Measurements from ENCODE around the gene AK8. TPM values are rescaled to one million over a fixed set of nuclear protein-coding genes. Genes with fewer than 3 reads are reported as not detected.

The AK8 gene
- total RNA-seq, 2 experiments from 2014 or later = 0.27 TPM; not detected in 1

- no peaks in the 10 kb centered on the region for H3K79me2 ChIP-seq (ENCODE audit: insufficient read depth, low read depth, low read length)
- intact Hi-C loops (cut with micrococcal nuclease; ENCODE audit: unreplicated experiment) = no loop called here
- no peaks in the 10 kb centered on the region for H3K9me3 ChIP-seq (ENCODE audit: low read length)
- H4K20me1 ChIP-seq (ENCODE audit: insufficient read depth, low read length) = no peaks in the 10 kb centered on the region
- no peak overlapping the region for H2AFZ ChIP-seq (ENCODE audit: low read length)
- BruUV-seq (replicated peaks) = no TSS peak
- H3K4me2 ChIP-seq (ENCODE audit: low read length) = no peak overlapping the region
- H3K27ac ChIP-seq (ENCODE audit: low read depth, low read length, poor library complexity, severe bottlenecking) = no peak overlapping the region
- TF ChIP-seq CTCF (conservative IDR thresholded peaks at IDR 0.05; ENCODE audit: low read length) = no peak
- no peak for TF ChIP-seq EZH2phosphoT487 (IDR thresholded peaks at IDR 0.05; ENCODE audit: borderline replicate concordance, low read depth, low read length)
- no peaks in the 10 kb centered on the region for H3K4me1 ChIP-seq (ENCODE audit: insufficient read depth, low read length, poor library complexity, severe bottlenecking)
- peaks cover 47% of the 10 kb centered on the region for H3K36me3 ChIP-seq (ENCODE audit: insufficient read depth, low read length)
- ChIA-PET CTCF (ENCODE audit: unreplicated experiment) (no interaction called here), POLR2A (no interaction called here)
- DNase-seq (ENCODE audit: low spot score) = no peak
- no peaks in the 10 kb centered on the region for H3K9me2 ChIP-seq (ENCODE audit: insufficient read depth, low read length)
- no peak overlapping the region for H3K4me3 ChIP-seq (ENCODE audit: low read depth, low read length, poor library complexity, severe bottlenecking)
These were observed 25.7 kb upstream of the AK8 start for GRCh38 chr9:132903574-132904492.

GRCh38 chr9:132901858-132902831 is 24.1 kb upstream of the AK8 start:
- CTCF ChIA-PET (ENCODE audit: unreplicated experiment) = interaction anchor here (1.0 kb wide), 1 partner anchor 22 kb away, joined by 3 read pairs; no protein-coding TSS in a partner anchor
- Histone ChIP-seq H3K4me1 (ENCODE audit: insufficient read depth, low read length, poor library complexity, severe bottlenecking) (no peaks in the 10 kb centered on the region), H3K36me3 (ENCODE audit: insufficient read depth, low read length) (peaks cover 54% of the 10 kb centered on the region), H3K79me2 (ENCODE audit: insufficient read depth, low read depth, low read length) (no peaks in the 10 kb centered on the region), H2AFZ (ENCODE audit: low read length) (no peak overlapping the region), H3K27ac (ENCODE audit: low read depth, low read length, poor library complexity, severe bottlenecking) (no peak overlapping the region), H3K9me3 (ENCODE audit: low read length) (no peaks in the 10 kb centered on the region), H3K9me2 (ENCODE audit: insufficient read depth, low read length) (no peaks in the 10 kb centered on the region), H3K4me3 (ENCODE audit: low read depth, low read length, poor library complexity, severe bottlenecking) (no peak overlapping the region), H3K4me2 (ENCODE audit: low read length) (no peak overlapping the region), H4K20me1 (ENCODE audit: insufficient read depth, low read length) (no peaks in the 10 kb centered on the region)
- intact Hi-C loops (cut with micrococcal nuclease; ENCODE audit: unreplicated experiment) = no loop called here
- TF ChIP-seq CTCF (conservative IDR thresholded peaks at IDR 0.05; ENCODE audit: low read length) = peak; percentile 98
- TF ChIP-seq EZH2phosphoT487 (IDR thresholded peaks at IDR 0.05; ENCODE audit: borderline replicate concordance, low read depth, low read length) = no peak
- BruUV-seq (replicated peaks) = no TSS peak
- DNase-seq (ENCODE audit: low spot score) = peak; percentile 76
- POLR2A ChIA-PET = interaction anchor here (0.6 to 1.4 kb wide), 3 partner anchors 11 to 39 kb away, joined by 3 read pairs; no protein-coding TSS in a partner anchor

Measured in OCI-LY7 (cell line).